GM12872 (cell line): Measurements from ENCODE around the gene SLCO2B1.

Source experiments
- TF ChIP-seq, protein P1 (sequence below): IDR thresholded peaks from 3 replicates; pipeline ENCODE4 v1.5.1; 2011; ENCODE audit warnings: low read depth, mild to moderate bottlenecking, low read length, moderate library complexity; ENCODE audit not compliant: insufficient read depth

The SLCO2B1 gene

DNA sequence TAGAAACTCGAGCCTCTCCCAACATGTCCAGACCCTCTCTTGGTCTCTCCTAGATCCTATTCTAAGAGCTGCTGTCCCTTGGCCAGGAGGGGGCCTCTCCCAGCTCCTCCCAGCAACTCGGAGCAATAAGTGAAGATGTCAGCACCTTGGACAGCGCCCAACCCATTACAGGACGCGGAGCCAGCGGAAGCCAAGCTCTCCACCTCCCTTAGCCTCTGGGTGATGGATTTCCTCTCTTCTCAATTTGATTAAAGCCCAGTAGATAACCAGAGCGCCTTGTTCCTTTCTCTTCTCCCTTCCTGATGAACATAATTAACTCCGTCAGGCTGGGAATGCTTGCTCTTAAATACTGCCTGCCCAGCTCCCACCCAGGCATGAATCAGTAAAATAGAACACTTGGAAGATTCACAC lies 63.5 kb downstream of the SLCO2B1 start:
- TF ChIP-seq, protein P1, sequence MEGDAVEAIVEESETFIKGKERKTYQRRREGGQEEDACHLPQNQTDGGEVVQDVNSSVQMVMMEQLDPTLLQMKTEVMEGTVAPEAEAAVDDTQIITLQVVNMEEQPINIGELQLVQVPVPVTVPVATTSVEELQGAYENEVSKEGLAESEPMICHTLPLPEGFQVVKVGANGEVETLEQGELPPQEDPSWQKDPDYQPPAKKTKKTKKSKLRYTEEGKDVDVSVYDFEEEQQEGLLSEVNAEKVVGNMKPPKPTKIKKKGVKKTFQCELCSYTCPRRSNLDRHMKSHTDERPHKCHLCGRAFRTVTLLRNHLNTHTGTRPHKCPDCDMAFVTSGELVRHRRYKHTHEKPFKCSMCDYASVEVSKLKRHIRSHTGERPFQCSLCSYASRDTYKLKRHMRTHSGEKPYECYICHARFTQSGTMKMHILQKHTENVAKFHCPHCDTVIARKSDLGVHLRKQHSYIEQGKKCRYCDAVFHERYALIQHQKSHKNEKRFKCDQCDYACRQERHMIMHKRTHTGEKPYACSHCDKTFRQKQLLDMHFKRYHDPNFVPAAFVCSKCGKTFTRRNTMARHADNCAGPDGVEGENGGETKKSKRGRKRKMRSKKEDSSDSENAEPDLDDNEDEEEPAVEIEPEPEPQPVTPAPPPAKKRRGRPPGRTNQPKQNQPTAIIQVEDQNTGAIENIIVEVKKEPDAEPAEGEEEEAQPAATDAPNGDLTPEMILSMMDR = 0 out of 3 replicates have a peak, but pooled peaks have one; percentile 22

GRCh38 chr11:75214843-75215242 lies 63.9 kb downstream of the SLCO2B1 start:
- TF ChIP-seq, protein P1 = no peak

DNA sequence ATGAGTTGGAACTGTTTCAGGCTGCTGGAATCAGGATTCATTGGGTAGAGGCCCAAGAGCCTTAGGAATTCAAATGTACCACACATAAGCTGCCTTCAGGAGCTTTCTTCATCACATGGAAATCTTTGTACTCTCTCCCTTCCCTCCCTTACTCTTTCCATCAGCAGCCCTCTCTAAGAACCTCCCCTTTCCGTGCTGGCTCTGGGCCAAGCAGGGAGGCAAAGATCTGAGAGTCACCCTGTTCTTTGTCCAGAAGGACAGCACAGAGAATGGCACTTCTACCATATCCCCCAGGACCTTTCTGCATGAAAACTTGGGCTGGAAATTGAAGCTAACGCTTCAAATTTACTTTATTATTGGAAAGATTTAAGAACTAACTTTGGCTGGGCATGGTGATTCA lies 69.0 kb downstream of the SLCO2B1 start:
- TF ChIP-seq, protein P1 = no peak

DNA sequence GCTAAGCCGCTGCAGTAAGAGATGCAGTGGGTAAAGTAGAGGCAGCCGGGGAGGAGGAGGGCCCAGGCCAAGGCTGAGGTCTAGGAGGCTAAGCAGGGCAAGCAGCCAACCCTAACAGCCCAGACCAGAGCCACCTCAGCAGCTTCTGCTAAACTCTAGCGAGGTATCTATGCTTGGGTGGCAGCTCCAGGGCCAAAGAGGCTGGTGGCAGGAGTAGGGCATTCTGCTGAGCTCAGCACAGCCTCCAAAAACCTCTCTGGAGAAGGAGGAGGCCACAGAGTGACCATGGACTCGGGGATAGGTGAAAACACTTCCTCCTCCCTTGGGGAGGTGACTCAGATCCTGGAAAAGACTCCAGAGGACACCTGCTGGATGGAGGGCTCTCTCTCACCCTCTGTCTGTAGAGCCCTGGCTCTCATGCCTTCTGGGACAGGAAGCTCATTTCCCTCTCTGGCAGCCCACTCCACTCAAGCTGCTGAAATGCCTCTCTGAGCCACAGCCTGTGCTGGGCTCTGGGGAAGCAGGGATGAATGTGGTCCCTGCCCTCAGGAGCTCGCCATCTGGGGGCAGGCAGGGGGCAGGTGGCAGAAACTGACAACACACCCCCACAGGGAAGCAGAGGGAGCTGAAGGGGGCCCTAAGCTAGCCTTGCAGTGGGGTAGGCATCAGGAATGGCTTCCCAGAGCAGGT lies 73.2 kb downstream of the SLCO2B1 start:
- TF ChIP-seq, protein P1 = no peak

- TF ChIP-seq, protein P1 = no peak
These were observed 74.9 kb downstream of the SLCO2B1 start for GRCh38 chr11:75225794-75226193.

GRCh38 chr11:75229466-75229865 lies 78.6 kb downstream of the SLCO2B1 start:
- TF ChIP-seq, protein P1 = no peak

GRCh38 chr11:75230621-75231020 lies 79.7 kb downstream of the SLCO2B1 start:
- TF ChIP-seq, protein P1 = no peak
